Measurements from ENCODE around the gene KCNAB2.

Gene KCNAB2

DNA sequence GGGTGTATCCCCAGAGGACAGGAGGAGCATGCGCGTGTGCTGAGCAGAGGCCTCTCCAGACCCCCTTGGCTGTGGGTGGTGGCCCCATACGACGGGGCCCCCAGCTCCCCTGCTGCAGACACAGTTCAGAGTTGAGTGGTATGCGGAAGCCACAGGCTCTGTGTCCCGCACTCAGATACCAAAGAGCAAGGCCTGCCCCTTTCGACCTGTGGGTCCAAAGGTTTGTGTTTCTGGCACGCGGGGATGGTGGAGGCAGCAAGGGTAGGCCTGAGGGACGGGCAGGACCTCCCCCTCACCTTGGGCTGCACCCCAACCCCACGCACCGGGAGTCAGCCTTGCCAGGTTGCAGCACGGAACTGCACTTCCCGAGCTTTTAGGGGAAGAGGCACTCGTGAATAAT lies at the start of gene KCNAB2:
Gene KCNAB2 (plus strand): TSS at position 328 of the 400 bp plus-strand sequence. CDS start 5,649 bp downstream, outside the sequence.
- in situ Hi-C loops (cut with HindIII; ENCODE audit: low pct_ligation_motif_present, low pct_unique_long_range_greater_than_20kb, low sequenced_read_pairs): no loop called here
- DNase-seq: no peak

DNA sequence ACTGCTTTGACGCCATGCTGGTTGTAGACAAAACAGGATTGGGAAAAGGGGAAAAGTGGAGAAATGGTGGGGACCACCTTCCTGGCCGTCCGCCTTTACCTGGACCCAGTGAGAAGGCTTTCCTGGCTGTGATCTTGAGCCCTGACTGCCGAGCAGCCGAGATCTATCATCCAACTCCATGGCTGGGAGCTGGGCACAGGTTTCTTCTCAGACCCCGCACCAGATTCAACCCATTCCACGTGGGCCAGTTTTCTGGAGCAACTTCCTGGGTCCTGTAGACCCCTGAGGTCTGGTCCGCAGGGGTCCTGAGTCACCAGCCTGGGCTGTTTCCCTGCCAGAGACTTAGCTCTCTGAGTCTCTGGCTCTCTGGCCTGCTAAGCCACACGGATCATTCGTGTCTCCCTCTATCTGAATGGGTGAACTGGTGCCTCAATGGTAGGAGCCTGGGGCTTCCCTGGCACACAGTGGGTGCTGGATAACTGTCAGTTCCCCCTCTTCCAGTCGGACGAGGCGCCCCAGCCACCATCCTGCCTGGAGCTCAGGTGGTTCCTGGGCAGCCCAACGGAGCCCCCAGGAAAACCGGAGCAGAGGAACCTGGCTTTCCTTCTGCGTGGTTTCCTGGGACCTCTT lies 48.9 kb upstream of the KCNAB2 start:
- in situ Hi-C loops (cut with HindIII; ENCODE audit: low pct_ligation_motif_present, low pct_unique_long_range_greater_than_20kb, low sequenced_read_pairs): no loop called here
- no peak for DNase-seq

DNA sequence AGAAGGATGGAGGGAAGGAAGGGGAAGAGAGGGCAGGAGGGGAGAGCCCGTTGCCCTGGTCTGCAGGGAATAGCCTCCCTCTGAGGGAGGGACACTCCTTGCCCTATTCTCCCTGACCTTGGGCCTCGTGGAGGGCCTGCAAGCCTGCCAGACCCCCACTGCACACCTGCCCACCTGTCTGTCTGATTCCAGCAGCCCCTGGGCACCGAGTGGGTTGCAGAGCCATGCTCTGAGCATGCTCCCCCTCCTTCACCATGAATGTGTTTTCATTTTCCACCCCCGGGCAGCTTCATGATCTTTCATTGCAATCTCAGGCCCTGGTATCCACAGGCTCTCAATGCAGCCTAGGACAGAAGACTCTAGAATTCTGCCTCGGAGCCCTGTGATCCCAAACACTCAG lies 48.4 kb upstream of the KCNAB2 start:
- DNase-seq: no peak
- in situ Hi-C loops (cut with HindIII; ENCODE audit: low pct_ligation_motif_present, low pct_unique_long_range_greater_than_20kb, low sequenced_read_pairs): no loop called here

DNA sequence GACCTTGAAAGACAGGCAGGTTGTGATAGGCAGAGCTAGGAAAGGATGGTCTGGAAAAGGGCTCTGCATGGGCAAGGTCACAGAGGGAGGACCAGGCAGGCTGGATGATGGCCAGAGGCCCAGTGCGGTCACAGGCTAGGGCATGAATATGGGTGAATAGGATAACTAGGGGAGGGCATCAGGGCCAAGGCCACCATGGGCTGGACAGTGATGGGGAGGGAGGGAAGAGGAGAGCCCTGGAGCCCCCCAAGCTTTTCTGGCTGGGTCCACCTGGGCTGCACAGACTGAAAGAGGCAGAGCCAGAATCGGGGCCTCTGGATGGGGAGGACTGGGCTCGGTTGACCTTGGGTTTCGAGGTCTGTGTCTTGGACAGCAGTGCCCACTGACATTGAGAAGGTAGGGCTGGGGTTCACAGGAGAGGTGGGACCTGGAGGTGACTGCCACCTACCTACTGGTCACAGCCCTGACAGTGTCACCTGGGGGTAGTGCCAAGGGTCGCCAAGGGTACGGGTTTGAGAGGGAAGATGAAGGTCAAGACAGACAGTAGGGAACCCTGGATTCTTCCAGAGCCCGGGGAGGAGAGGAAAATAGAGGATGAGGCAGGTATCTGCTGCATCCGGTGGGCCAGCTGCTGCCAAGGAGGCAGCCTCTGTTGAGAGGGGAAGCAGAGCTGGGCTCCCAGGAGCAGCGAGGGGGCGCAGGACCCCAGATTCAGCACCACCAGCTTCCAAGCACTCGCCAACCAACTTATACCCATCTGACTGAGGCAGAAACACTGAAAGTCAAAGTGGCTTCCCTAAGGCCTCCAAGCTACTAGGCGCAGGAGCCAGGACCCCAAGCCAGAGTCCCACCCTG lies 47.4 kb upstream of the KCNAB2 start:
- no peak for DNase-seq
- in situ Hi-C loops (cut with HindIII; ENCODE audit: low pct_ligation_motif_present, low pct_unique_long_range_greater_than_20kb, low sequenced_read_pairs): no loop called here

DNA sequence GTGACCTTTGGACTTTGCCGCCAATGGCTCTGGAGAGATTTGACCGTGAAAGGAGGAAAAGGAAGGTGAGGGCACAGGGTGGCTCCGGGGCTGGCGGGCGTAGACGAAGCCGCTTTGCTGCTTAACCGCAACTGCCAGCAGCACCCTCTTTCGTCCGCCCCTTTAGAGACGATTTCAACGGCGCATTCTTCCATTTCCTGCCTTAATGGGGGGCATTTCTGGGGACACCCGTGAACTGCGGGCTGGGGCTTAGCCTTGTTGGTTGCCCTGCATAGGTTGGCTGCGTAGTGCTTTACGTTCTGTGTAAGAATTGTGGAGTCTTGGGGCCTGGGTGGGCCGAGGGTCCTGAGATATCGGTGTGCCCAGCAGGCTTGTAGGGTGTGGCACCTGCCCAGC lies 46.8 kb upstream of the KCNAB2 start:
- DNase-seq: no peak
- in situ Hi-C loops (cut with HindIII; ENCODE audit: low pct_ligation_motif_present, low pct_unique_long_range_greater_than_20kb, low sequenced_read_pairs): no loop called here

DNA sequence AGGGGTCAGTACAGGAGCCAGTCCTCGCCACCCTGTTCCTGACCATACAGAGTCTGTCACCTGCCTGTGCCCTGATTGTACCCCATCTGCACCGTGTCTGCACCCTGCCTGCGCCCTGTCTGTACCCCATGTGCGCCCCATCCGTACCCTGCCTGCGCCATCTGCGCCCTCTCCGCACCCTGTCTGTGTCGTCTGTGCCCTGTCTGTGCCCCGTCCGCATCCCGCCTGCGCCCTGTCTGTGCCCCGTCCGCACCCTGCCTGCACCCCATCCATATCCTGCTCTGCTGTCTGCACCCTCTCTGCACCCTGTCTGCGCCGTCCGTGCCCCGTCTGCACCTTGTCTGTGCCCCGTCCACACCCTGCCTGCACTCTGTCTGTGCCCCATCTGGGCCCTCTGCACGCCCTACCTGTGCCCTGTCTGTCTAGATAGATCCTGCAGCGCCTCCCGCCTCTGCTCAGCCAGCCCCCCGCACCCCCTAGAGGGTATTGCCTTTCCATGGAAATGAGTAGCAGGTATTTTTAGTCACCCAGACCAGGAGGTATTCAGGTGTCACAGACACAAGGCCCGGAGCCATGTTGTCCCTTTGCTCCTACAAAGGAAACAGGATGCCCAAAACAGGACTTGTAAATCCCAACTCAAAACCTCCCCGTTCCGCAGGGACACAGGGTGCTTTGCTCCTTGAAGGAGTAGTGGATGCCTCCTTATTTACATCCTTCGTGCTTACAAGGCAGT lies 45.8 kb upstream of the KCNAB2 start:
- in situ Hi-C loops (cut with HindIII; ENCODE audit: low pct_ligation_motif_present, low pct_unique_long_range_greater_than_20kb, low sequenced_read_pairs): no loop called here
- no peak for DNase-seq

DNA sequence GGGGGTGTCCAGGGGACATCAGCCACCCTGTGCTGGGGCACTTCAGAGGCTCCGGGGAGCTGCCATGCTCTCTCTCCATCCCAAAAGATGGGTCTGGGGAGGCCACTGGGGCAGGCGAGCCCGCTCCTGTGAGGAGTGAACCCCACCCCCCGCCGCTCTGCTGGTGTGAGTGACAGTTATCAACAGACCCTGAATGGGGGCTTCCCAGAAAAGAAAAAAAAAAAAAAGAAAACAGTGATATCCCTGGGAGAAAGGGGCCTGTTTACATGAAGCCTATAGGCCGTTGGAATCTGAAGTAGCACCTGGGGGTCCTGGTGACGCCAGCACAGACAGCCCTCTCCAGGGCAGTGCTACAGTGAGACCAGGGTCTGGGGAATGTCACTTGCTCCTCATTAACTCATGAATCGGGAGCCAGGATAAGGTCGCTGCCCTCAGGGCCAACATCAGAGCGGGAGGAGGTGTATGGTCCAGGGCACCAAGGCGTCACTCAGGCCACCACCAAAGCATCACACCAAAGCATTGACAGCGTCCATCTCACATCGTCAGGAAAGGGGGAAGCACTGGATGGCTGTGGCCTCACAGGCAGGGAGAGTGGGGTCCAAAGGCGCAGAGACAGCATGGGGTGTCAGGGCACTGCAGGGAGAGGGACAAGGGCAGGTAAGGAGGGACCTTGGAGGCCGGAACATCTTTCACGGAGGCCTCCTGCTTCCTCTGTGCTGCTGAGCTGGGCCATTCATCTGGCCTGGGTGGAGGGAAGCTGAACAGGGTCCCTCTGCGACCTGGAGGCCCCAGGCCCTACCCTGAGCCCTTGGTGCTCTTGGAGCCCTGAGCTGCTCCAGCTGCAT lies 45.0 kb upstream of the KCNAB2 start:
- in situ Hi-C loops (cut with HindIII; ENCODE audit: low pct_ligation_motif_present, low pct_unique_long_range_greater_than_20kb, low sequenced_read_pairs): no loop called here
- no peak for DNase-seq

DNA sequence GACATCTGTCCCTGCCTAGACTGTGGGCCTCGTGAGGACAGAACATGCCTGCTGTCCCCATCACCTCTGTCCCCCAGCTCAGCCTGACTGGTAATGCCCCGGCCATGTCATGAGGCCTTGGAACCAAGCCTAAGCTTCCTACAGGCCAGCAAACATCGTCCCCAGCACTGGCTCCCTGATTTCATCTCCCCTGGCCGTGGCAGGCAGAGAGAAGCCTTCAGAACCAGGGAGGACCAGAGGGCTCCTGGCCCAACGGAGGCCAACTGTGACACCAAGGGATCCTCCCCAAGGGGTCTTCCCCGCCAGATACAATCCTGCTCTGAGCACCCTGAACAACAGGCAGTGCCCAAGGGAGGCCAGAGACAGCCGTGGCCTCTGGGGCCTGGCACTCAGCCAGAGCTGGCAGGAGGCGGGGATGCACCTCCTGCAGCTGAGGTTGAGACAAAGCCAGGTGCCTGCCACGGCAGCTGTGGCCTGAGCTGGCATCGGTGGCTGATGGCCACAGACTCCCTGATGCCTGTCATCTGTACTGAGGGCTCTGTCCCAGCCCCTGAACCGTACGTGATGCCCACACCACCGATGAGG lies 43.6 kb upstream of the KCNAB2 start:
- DNase-seq: no peak
- in situ Hi-C loops (cut with HindIII; ENCODE audit: low pct_ligation_motif_present, low pct_unique_long_range_greater_than_20kb, low sequenced_read_pairs): no loop called here

DNA sequence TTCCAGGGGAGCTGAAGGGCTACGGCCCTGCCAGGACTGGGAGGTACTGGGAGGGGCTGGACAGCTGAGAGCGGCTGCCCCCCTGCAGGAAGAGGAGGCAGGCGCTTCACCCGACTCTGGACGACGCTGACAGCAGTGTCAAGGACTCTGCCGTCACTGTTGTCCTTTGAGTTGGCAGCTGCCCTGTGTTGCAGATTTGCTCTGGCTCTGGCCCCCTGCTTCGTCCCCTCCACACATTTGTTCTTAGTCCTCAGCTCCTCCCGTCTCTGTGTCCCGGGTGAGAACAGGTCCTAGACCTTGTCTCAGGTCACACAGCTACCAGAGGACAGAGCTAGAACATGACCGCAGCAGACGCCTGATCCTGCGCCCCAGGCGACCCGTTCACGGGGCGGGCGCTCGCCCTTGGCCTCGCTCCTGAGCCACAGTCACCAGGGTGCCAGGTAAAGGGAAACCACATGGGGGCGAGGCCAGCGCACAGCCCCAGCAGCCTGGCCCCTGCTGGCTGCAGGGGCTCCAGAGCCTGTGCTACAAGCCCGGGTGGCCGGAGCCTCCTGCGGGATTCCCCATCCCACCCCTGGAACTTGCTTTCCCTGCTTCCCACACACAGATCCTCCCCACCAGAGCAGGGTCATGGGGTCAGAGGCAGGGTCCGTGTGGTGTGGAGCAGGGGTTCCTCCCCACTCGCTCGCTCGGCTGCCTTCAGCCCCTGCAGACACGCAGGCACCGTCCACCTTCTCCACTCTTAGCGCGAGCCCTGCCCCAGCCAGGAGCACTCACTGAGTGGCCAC lies 42.8 kb upstream of the KCNAB2 start:
- DNase-seq: no peak
- in situ Hi-C loops (cut with HindIII; ENCODE audit: low pct_ligation_motif_present, low pct_unique_long_range_greater_than_20kb, low sequenced_read_pairs): no loop called here

DNA sequence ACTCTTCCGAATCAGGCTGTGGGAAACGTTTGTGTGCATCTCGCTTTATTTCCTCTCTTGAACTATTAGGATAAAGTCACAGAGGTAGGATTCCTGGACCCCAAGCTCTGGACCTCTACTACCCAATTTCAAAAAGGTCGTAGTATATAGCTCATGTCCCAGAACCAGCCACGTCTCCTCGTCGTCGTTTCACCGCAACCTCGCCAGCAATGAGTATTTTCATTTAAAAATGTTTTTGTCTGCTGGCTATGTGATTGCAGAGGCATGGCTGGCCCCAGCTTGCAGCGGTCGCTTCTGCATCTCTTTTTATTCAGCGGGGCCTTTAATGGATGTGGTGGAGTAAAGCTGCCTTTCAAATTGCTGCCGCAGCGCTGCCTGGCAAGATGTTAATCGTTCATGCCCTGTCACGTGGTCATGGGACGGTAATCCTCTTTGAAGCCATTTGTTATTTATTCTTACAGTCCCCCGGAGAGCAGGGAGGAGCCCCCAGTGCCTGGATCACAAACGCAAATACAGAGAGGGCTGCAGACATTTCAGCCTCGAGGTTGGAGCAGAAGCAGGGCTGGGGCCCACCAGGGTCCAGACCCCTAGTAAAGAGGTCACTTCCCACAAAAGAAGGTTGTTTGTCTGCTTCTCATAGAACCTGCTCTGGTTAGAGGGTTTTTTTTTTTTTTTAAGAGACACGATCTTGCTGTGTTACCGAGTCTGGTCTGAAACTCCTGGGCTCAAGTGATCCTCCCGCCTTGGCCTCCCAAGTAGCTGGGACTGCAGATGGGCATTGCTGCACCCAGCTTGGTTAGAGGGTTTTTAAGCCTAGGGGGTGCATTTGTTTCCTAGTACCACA lies 41.9 kb upstream of the KCNAB2 start:
- no peak for DNase-seq
- in situ Hi-C loops (cut with HindIII; ENCODE audit: low pct_ligation_motif_present, low pct_unique_long_range_greater_than_20kb, low sequenced_read_pairs): no loop called here

DNA sequence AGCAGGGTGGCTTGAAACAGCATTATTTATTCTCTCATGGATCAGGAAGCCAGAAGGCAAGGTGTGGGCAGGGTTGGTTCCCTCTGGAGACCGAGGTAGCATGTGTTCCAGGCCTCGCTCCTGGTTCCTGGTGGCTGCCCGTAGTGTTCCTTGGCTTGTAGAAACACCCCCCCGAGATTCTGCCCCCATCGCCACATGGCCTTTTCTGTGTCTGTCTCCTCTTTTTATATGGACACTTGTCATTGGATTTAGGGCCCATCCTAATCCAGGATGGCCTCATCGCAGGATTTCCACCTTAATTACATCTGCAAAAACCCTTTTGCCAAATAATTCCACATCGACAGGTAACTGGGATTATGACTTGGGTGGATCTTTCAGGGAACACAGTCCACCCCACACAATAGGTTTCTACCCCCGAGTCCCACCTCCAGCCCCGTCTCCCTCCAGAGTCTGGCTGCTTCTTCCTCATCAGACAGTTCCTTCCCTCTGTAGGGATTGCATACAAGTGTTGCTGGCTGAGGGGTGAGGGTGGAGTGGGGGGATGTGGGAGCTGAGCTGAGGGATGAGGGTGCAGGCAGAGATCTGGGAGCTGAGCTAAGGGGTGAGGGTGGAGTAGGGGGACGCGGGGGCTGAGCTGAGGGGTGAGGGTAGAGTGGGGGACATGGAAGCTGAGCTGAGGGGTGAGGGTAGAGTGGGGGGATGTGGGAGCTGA lies 41.1 kb upstream of the KCNAB2 start:
- DNase-seq: no peak
- in situ Hi-C loops (cut with HindIII; ENCODE audit: low pct_ligation_motif_present, low pct_unique_long_range_greater_than_20kb, low sequenced_read_pairs): no loop called here

DNA sequence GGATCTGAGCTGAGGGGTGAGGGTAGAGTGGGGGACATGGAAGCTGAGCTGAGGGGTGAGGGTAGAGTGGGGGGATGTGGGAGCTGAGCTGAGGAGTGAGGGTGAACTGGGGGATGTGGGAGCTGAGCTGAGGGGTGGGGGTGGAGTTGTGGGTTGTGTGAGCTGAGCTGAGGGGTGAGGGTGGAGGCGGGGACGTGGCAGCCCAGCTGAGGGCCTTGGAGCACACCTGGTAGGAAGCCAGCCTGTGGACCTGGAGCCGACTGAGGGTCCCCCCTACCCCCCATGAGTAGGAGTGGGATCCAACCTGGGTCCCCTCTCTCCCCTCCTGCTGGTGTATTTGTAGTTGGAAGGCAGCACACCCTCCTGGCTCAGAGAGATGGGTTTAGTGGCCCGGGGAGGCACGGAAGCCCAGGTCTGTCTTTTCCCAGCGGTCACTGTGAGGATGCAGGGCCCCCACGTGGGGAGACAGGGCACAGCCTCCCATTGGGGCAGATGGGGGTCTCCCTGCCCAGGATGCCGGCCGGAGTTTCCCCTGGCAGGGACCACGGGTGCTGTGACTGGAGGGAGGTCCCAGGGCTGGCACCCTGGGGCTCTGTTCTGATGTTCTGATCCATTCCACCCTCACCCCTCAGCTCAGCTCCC lies 40.3 kb upstream of the KCNAB2 start:
- in situ Hi-C loops (cut with HindIII; ENCODE audit: low pct_ligation_motif_present, low pct_unique_long_range_greater_than_20kb, low sequenced_read_pairs): no loop called here

DNA sequence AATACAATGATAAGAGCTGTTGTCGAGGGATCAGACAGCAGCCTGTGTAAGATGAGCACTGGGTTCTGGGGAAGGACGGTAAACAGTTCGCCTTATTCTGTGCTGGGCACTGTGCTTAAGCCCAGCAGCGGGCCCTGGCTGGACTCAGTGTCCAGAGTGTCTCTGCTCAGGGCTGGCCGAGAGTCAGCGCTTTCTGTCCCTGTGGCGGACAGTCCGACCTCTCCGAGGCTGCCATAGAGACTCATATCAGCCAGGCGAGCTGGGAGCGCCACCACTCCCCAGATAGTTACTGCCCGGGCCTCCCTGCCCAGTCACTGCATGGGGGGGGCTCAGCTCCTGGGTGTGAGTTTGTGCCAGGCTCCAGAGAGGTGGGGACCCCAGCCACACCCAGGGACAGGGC lies 38.8 kb upstream of the KCNAB2 start:
- no peak for DNase-seq

More for the DNA sequence above, 40.3 kb upstream of the KCNAB2 start:
- DNase-seq: no peak

DNA sequence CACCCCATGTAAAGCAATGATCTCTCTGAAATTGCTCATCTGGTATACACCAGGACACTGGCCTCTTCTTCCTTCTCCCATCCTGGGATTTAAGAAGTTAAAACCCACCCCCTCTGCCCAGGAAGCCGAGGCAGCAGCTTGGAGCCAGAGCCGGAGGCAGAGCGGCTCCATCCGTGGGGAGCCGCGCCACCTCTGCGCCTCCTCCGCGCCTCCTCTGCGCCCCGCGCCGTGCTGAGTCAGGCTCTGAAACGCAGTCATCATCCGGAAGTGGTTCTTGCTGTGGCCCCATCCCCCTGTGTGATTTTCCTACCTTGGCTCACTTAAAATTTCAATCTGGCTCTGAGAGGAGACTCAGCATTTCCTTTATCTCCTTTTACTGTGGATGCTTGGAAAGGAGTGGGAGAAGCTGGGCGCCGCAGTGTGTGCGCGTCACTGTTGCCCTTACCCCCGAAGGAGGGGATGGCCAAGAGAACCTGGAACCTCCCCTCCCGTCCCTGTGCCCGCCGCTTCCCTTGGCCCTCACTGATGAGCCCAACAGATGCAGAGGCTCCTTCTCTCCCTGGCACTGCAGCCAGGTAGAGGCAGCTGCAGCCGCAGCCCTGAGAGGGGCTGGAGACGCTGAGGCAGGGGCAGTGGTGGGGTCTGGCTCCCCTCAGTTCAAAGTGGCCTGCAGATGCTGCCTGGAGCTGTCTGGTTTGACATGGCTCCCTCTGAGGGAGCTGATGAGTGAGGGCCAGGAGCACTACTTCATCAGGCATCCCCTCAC lies 38.2 kb upstream of the KCNAB2 start:
- no peak for DNase-seq
- in situ Hi-C loops (cut with HindIII; ENCODE audit: low pct_ligation_motif_present, low pct_unique_long_range_greater_than_20kb, low sequenced_read_pairs): no loop called here

More for the DNA sequence above, 38.8 kb upstream of the KCNAB2 start:
- in situ Hi-C loops (cut with HindIII; ENCODE audit: low pct_ligation_motif_present, low pct_unique_long_range_greater_than_20kb, low sequenced_read_pairs): no loop called here

DNA sequence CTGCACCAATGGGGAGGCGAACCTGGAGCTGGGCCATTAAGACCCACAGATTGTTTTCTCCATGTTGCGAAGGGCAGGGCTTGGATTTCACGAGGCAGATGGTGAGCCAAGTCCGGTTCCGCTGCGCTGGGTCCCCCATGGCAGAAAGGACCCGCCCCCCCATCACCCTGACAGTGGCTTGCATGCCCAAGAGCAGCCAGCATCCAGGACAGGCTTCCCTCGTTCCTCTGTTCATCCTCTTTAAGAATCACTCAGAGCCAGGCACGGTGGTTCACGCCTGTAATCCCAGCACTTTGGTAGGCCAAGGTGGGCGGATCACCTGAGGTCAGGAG lies 37.6 kb upstream of the KCNAB2 start:
- in situ Hi-C loops (cut with HindIII; ENCODE audit: low pct_ligation_motif_present, low pct_unique_long_range_greater_than_20kb, low sequenced_read_pairs): no loop called here
- DNase-seq: no peak

All from ACHN (cell line).